NCI-H2196 (cell line): ENCODE data around the gene SEL1L2.

Source experiments
- DNase-seq: peaks from one replicate; lab custom pipeline; 2025; ENCODE audit not compliant: unreplicated experiment; lab: John Stamatoyannopoulos, UW

SEL1L2 gene

DNA sequence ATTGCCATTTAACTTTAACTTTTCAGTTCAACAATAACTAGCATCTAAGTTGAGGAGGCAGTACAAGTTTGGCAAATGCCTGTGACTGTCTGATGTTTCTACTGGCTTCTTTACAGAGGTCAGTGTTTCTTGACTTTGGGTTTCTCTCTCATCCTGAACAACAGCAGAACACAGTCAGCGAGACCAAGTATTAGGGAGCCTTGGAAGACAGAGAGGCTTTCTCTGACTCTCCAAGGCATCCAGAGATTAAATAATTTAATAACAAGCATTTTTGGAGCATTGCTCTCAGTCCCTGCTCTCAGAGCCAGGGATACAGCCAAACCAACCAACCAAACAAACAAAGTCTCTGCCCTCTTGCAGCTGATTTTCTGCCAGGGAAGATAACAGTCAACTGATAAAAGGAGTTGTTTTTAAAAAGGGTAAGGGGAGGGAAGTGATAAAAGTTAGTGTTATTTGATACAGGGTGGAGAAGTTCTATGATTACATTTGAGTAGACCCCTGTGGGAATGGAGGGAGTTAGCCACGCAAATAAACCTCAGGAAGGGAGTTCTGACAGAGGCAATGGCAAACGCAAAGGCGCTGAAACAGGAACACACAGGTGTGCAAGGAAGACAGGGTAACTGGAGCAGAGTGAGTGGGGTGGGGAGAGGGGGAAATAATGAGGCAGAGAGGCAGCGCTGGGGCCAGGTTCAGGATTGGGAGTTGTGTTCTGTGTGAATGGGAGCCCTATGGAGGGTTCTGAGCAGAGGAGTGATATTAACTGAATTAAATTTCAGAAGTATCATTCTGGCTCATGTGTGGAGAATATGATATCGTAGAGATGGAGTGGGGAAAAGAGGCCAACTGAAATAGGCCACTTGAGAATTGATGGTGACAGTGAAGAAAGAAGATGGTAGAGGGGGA is 55.2 kb downstream of the SEL1L2 start:
- DNase-seq, result no peak

GRCh38 chr20:13930281-13930680 is 60.1 kb downstream of the SEL1L2 start:
- no peak for DNase-seq

DNA sequence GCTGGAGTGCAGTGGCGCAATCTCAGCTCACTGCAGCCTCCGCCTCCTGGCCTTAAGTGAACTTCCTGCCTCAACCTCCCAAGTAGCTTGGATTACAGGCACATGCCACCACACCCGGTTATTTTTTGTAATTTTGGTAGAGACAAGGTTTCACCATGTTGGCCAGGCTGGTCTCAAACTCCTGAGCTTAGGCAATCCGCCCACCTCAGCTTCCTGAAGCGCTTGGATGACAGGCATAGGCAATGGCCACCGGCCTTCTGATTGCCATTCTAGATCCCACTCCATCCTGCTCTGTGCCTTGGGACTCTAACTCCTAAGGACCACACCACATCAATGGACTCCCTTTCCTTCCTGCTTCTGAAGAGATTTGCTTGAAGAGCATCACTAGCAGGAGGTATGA is 60.6 kb downstream of the SEL1L2 start:
- DNase-seq, result no peak

DNA sequence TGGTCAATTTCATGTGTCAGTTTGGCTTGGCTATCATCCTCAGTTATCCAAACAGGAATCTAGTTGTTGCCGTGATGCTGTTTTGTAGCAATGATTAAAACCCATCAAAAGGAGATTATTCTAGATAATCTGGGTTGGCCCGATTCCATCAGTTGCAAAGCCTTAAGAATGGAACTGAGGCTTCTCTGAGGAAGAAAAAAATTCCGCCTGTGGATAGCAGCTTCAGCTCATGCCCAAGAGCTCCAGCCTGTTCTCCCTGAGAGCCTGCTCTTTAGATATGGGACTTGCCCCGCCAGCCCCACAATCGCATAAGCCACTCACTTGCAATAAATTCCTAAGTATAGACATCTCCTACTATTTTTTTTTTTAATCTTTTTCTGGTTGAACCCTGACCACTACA is 61.5 kb downstream of the SEL1L2 start:
- no peak for DNase-seq

- no peak for DNase-seq
Measured at GRCh38 chr20:13927171-13927570, 63.2 kb downstream of the SEL1L2 start.

DNA sequence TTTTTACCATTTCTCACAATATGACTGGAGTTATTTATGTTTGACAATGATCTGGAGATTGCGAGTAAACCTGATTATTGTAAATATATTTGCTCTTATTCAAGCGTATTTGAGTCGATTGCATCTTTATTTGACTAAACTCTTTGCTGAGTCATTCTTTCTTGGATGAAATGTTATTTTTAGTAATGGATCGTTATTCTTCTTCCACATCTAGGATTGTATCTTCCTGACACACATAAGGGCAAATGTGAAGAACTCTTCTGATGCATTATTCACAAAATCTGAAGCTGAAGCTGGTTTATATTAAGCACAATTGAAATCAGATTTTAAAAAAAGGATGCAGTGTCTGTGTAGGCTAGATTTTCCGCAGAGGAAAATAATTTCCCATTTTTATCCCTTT is 68.2 kb downstream of the SEL1L2 start:
- no peak for DNase-seq

DNA sequence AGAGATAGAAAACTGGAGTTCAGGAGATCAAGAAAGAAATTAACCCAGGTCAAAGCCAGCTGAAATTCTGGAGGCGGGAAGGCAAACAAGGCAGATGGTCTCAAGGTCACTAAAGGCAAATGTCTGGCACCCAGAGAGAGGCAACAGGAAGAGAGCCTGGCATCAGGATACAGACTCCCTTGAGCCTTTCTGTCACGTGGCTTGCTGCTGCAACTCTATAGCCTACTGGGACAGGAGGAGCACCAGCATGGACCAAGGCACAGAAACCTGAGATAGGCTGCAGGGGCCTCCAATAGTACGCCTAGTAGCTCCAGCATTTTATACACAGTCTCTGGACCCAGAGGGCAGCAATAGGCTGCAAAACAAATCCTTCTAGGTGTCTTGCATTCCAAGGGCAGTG is 75.1 kb downstream of the SEL1L2 start:
- peak; percentile 31 for DNase-seq

DNA sequence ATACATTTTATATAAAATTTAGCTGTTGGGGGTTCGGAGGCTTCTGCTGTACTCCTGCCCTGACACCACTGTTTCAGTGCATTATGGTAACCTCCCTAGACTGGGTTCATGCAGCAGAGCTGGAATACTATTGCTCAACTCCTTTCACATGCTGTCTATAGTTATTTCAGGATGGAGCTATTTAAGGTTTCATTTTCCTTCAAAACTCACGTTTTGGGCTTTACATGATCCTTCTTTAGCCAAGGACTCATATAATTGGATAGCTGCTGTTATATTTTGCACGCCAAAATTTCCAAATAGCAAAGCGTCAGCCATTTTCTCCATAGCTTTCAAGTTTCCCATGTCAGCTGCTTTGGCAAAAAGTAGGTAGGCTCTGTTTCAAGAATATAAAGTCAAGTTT is 76.8 kb downstream of the SEL1L2 start:
- no peak for DNase-seq

DNA sequence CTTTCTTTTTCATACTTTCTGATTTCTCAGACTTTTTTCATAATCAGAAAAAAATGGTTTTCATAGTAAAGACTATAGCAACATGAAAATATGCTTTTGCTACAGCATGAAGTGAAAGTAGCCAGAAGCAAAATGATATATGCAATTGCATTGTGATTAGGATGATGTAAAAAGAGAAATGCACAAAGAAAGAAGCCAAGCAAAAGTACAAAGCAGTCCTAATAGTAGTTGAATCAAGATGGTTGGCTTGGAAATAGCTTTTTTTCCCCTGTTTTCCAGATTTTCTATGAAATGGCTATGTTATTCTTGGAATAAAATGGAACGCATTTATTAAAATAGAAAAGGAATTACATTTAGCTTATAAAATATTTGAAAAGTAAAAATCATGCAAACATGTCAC is 77.3 kb downstream of the SEL1L2 start:
- no peak for DNase-seq

DNA sequence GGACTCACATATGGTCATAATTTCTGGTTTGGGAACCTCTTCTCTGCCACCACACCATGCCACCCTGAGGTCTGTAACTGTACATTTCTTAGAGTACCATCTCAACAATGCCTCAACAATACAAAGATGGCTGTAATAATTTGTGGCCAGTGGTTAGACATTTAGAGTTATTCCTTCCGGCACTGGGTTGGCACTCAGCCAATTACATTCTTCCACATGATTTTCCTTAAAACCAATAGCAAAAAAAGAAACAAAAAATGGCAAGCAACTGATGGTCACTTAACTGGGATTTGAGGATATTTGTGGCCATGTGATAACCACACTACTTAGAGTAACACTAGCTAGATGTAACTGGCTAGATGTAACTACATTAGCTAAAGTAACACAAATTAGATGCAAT is 79.9 kb downstream of the SEL1L2 start:
- DNase-seq, result no peak

- DNase-seq, result no peak
Measured at GRCh38 chr20:13909067-13909466, 81.3 kb downstream of the SEL1L2 start.

GRCh38 chr20:13904766-13905165 is 85.6 kb downstream of the SEL1L2 start:
- no peak for DNase-seq

DNA sequence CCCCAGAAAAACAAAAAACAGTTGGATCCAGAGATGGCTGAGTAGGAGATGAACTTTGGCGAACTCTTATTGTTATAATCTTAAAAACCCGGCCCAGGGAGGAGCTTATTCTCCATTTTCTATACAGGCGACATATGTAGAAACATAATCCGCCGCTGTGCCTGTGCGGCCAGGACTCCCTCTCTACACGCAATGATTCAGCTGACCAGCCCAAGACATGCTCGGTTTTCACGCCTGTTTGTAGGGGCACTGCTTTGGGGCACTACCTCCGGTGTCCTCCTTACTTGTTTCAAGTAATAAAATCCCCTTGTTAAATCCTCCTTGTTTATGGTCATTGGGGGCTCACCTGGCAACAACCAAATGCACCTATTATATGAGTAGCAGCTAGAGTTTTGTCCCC is 89.9 kb downstream of the SEL1L2 start:
- DNase-seq, result no peak

DNA sequence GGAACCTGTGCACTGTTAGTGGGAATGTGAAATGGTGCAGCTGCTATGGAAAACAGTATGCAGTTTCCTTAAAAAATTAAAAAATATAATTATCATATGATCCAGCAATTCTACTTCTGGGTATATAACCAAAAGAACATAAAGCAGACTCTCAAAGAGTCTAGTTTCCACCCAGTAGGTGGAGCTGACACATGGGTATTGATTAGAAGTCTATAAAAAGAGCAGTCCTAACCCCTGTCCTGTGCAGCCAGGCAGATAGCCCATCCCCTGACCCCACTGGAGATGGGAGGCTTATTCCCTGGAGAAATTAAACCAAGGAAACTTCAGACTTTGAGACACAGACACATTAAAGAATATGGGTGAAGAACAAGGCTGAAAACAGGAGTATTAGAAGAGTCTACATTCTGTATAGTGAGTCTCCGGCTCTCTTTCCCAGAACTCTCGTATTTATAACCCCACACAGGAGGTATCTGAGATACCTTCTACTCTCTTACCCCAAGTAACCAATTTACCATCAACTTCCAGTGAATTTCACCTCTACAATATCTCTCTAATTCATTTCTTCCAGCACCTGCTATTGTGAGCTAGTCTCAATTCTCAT is 92.3 kb downstream of the SEL1L2 start:
- DNase-seq, result no peak

DNA sequence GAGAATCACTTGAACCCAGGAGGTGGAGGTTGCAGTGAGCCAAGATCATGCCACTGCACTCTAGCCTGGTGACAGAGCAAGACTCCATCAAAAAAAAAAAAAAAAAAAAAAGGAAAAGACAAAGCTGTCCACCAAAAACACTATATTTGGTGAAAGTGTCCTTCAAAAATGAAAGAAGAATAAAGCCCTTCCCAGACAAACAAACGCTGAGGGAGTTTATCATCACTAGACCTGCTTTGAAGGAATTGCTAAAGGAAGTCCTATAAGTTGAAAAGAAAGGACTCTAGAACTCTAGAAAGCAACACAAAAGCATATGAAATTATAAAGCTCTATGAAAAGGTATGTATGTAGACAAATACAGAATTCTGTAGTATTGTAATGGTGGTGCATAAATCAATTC is 98.8 kb downstream of the SEL1L2 start:
- no peak for DNase-seq

DNA sequence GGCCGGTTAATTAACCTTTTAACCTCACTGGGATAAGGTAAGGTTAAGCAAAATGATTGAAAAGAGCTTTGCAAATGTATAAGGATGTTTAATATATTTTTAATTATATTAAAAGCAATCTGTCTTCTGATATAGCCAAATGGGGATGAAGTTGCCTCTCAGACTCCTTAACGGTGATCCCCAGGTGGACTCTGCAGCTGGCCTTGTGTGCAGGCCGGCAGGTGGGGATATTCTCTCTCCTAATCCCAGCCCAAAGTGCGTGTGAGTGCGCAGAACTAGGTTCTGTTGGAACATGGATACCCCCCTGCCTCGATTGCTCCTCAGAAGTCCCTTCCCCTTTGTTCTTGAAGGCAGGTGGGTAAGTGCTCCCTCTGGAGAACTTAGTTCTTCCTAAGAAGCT is 105.6 kb downstream of the SEL1L2 start:
- DNase-seq, result no peak

- DNase-seq, result peak; percentile 30
Measured at GRCh38 chr20:13883425-13883824, 107.0 kb downstream of the SEL1L2 start.

- no peak for DNase-seq
Measured at GRCh38 chr20:13878566-13878965, 111.8 kb downstream of the SEL1L2 start.

DNA sequence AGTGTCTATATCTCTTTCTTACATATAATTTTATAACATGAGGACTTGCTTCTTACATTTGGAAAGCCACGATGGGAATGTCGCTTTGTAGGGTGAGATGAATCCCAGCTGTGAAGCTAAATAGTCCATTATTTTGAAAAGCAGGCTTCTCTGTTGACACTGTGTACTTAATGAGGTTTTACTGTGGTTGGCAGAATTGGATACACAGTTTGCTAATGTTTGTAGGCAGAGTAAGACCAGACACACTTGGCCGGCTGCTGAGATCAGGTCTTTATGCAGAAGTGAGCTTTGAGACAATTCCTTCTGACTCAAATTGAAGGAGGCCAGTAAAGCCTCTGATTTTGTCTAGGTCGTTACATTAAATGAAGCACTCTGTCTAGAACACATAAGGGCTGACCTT is 112.6 kb downstream of the SEL1L2 start:
- peak; percentile 8 for DNase-seq

- DNase-seq, result no peak
Measured at GRCh38 chr20:13875265-13875811, 115.1 kb downstream of the SEL1L2 start.

DNA sequence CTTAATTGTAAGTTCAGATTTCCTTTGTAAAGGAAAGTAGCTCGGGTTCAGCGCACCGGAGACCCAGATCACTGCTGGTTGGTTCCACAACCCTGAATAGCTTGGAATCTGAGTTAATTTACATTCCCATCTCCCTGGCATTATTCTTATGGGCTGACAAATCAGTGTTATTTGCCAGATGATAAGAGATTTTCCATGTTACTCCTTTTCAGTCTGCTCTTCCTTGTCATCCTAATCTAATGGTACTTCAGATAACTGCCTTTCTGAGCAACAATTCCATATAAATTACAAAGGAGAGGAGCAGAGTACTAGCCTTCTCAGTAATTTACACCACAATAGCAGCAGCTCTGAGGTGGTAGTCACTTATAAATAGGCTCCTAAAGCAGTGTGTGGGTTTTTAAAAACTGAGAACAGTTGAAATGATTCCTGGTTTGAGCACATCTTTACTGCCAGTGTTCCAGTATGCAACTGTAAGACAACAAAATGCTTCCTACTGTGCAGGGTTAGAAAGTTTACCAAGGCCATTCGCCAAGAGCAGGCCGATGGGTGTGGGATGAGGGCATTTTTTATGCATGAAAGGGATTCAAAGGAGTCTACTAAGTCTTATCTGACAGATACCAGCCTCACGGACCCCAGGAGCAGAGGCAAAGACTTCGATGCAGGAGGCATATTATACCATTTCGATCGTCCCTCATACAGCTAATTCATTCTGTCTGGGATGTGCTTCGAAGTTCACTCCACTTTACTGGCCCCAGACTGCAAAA is 115.8 kb downstream of the SEL1L2 start:
- DNase-seq, result no peak

DNA sequence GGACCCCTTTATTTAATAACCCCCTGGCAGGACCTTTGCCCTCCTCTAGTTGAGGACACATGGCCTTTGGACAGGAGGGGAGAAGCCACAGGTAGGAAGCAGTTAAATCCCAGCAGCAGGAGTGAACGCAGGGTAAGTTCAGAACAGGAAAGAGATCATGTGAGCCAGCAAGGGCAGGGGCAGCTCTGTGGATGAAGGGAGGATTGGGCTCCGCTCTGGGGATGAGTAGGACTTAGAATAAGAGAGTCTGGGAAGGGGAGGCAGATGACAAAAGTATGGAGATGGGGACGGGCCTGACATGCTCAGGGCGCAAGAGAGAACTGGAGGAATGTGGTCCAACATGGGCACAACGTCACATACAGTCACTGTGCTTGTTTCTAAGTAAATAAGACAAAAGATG is 116.6 kb downstream of the SEL1L2 start:
- DNase-seq, result no peak
